Parathyroid adenoma (tissue), 2 donors: ENCODE results near the gene TRNP1.
A peak's percentile ranks its signal among the peaks of the same experiment; 100 is the strongest.

Experiments
- H2AFZ ChIP-seq: fragments of 300-600 bp; sonication (generic); one replicate; pipeline ENCODE4 v1.7.0; 2017; ENCODE audit warnings: antibody characterized with exemption, mild to moderate bottlenecking
- H3K27ac ChIP-seq: fragments of 300-600 bp; sonication (generic); one replicate; pipeline ENCODE4 v1.7.0; 2017
- H3K27me3 ChIP-seq: fragments of 300-600 bp; sonication (generic); one replicate; pipeline ENCODE4 v1.7.0; 2017; ENCODE audit warnings: low read length; ENCODE audit not compliant: control insufficient read depth, insufficient read depth
- H3K36me3 ChIP-seq: fragments of 300-600 bp; sonication (generic); one replicate; pipeline ENCODE4 v1.7.0; 2017; ENCODE audit warnings: low read length; ENCODE audit not compliant: control insufficient read depth, insufficient read depth
- H3K4me1 ChIP-seq: fragments of 300-600 bp; sonication (generic); one replicate; pipeline ENCODE4 v1.7.0; 2017; ENCODE audit warnings: control low read depth
- H3K4me2 ChIP-seq: fragments of 300-600 bp; sonication (generic); one replicate; pipeline ENCODE4 v1.7.0; 2017; ENCODE audit warnings: low read length
- H3K4me3 ChIP-seq: fragments of 300-600 bp; sonication (generic); one replicate; pipeline ENCODE4 v1.7.0; 2017; ENCODE audit warnings: low read depth, low read length
- H3K79me2 ChIP-seq: fragments of 300-600 bp; sonication (generic); one replicate; pipeline ENCODE4 v1.7.0; 2017; ENCODE audit warnings: control low read depth
- H3K9ac ChIP-seq: fragments of 300-600 bp; sonication (generic); one replicate; pipeline ENCODE4 v1.7.0; 2017; ENCODE audit warnings: mild to moderate bottlenecking
- H3K9me3 ChIP-seq: fragments of 300-600 bp; sonication (generic); one replicate; pipeline ENCODE4 v1.7.0; 2017; ENCODE audit warnings: low read length; ENCODE audit not compliant: control insufficient read depth
- TF ChIP-seq, protein P1 (sequence below): fragments of 300-600 bp; sonication (generic); IDR thresholded peaks from one replicate; pipeline ENCODE4 v1.7.0; 2017; ENCODE audit warnings: antibody characterized with exemption, mild to moderate bottlenecking
- donor health status: primary hyperparathyroidism.

Gene TRNP1

DNA sequence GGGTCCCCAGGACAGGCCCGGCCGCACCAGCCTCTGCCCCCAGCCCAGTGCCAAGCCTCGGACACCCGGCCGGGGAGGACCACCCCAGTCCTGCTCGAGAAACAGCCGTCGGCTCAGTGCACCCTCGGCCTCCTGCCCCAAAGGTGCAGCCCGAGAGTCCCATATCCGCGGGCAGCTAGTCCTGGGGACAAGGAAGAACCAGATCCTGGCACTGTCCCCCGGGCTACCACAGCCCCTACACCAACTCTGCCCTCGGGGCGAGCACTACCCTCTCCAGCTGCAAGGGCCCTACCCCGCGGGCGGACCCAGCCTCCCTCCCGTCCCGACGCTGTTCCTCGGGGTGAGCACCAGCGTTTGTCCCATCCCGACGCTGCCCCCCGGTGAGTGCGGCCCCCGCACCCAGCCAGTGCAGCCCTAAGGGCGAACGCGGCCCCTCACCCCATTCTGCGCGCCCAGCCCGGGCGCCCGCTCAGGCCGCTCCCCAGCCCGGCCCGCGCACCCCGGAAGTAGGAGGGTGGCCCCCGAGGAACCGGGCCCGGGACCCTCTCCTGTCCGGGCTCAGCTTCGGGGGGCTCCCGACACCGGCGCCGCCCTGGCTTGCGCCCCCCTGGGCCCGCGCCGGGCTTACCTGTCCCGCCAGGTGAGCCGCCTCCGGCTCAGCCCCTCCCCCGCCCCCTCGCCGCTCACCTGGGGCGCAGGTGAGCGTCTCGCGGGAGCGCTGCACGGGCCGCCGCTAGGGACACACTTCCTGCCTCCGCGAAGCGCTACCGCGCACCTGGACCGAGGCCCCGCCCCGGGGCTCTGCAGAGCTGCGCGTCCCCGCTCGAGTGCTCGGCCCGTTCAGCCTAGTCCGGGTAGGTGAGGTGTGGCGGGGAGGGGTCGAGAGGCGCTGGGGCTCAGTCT, 33.5 kb upstream of the TRNP1 start, which contains the start of gene KDF1:
Gene KDF1 (minus strand): TSS at position 747 of the 903 bp plus-strand sequence. CDS start 8,088 bp downstream, outside the sequence.
- Histone ChIP-seq H3K9me3 (no peaks in the 10 kb centered on the region), H3K36me3 (no peaks in the 10 kb centered on the region), H3K79me2 (peaks cover 2% of the 10 kb centered on the region), H3K4me2 (peak within 1 kb of the TSS; percentile 87), H3K27me3 (no peaks in the 10 kb centered on the region), H3K4me1 (no peaks in the 10 kb centered on the region), H3K4me3 (peak within 1 kb of the TSS; percentile 76), H3K27ac (peak within 1 kb of the TSS; percentile 17), H3K9ac (no peak within 1 kb of the TSS), H2AFZ (peak within 1 kb of the TSS; percentile 82)
- TF ChIP-seq, protein P1, sequence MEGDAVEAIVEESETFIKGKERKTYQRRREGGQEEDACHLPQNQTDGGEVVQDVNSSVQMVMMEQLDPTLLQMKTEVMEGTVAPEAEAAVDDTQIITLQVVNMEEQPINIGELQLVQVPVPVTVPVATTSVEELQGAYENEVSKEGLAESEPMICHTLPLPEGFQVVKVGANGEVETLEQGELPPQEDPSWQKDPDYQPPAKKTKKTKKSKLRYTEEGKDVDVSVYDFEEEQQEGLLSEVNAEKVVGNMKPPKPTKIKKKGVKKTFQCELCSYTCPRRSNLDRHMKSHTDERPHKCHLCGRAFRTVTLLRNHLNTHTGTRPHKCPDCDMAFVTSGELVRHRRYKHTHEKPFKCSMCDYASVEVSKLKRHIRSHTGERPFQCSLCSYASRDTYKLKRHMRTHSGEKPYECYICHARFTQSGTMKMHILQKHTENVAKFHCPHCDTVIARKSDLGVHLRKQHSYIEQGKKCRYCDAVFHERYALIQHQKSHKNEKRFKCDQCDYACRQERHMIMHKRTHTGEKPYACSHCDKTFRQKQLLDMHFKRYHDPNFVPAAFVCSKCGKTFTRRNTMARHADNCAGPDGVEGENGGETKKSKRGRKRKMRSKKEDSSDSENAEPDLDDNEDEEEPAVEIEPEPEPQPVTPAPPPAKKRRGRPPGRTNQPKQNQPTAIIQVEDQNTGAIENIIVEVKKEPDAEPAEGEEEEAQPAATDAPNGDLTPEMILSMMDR, result peak; percentile 36

GRCh38 chr1:26960625-26960966, 32.9 kb upstream of the TRNP1 start:
- peak overlapping the region; percentile 76 for H3K4me3 ChIP-seq
- peaks cover 2% of the 10 kb centered on the region for H3K79me2 ChIP-seq
- H2AFZ ChIP-seq, result peak overlapping the region; percentile 82
- no peaks in the 10 kb centered on the region for H3K4me1 ChIP-seq
- peak overlapping the region; percentile 64 for H3K4me2 ChIP-seq
- TF ChIP-seq, protein P1, result no peak
- no peaks in the 10 kb centered on the region for H3K9me3 ChIP-seq
- no peak overlapping the region for H3K9ac ChIP-seq
- H3K27me3 ChIP-seq, result no peaks in the 10 kb centered on the region
- H3K36me3 ChIP-seq, result no peaks in the 10 kb centered on the region
- H3K27ac ChIP-seq, result no peak overlapping the region

DNA sequence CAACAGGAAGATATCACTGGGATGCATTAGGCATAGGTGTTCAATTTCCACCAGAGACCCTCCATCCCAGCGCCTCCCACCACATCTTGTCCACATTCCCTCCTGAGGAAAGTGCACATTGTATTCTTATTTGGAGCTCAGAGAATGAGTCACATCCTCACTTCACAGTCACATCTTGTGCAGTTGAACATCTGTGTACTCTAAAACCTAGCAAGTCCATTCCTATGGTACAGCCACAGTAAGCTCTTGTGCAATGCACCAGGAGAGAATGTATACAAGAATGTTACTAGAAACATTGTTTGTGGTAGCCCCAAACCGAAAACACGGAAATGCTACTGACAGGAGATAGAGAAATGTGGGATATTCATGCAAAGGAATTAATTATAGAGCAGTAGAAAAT, 31.7 kb upstream of the TRNP1 start:
- TF ChIP-seq, protein P1, result no peak
- H3K79me2 ChIP-seq, result peaks cover 2% of the 10 kb centered on the region
- no peak overlapping the region for H3K27ac ChIP-seq
- no peak overlapping the region for H3K4me2 ChIP-seq
- H3K9me3 ChIP-seq, result no peaks in the 10 kb centered on the region
- H3K4me1 ChIP-seq, result no peaks in the 10 kb centered on the region
- no peak overlapping the region for H3K4me3 ChIP-seq
- H3K36me3 ChIP-seq, result no peaks in the 10 kb centered on the region
- no peak overlapping the region for H3K9ac ChIP-seq
- H3K27me3 ChIP-seq, result no peaks in the 10 kb centered on the region
- H2AFZ ChIP-seq, result no peak overlapping the region

DNA sequence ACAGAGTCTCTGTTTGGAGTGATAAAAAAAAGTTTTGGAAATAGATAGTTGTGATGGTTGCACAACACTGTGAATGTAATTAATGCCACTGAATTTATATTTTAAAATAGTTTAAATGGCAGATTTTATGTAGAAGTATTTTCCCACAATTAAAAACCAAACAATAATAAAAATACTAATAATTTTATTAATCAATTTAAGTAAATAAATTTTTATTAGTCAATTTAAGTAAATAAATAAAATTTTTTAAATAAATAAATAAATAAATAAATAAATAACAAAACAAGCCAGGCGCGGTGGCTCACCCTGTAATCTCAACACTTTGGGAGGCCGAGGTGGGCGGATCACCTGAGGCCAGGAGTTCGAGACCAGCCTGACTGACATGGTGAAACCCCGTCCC, 28.3 kb upstream of the TRNP1 start:
- no peaks in the 10 kb centered on the region for H3K36me3 ChIP-seq
- no peak overlapping the region for H3K4me2 ChIP-seq
- no peaks in the 10 kb centered on the region for H3K9me3 ChIP-seq
- no peak overlapping the region for H3K4me3 ChIP-seq
- H3K4me1 ChIP-seq, result no peaks in the 10 kb centered on the region
- no peaks in the 10 kb centered on the region for H3K27me3 ChIP-seq
- TF ChIP-seq, protein P1, result no peak
- no peak overlapping the region for H2AFZ ChIP-seq
- no peak overlapping the region for H3K27ac ChIP-seq
- H3K79me2 ChIP-seq, result no peaks in the 10 kb centered on the region
- H3K9ac ChIP-seq, result no peak overlapping the region
